RWPE2 (cell line): ENCODE results near the gene CEP164.

Experiments
- ATAC-seq: fragments of 200-7000 bp; cut with Tn5 transposase; 3 replicates; pipeline ENCODE4 v1.9.1; 2021; ENCODE audit warnings: low read depth
- DNase-seq: peaks from one replicate; pipeline ENCODE4 v3.0.0-alpha.2; 2020; ENCODE audit warnings: low spot score
- H3K27ac ChIP-seq: fragments of 450-650 bp; 2 replicates; pipeline ENCODE4 v1.5.1; 2017; ENCODE audit warnings: mild to moderate bottlenecking; ENCODE audit not compliant: poor library complexity, severe bottlenecking
- H3K27me3 ChIP-seq: fragments of 250-450 bp; sonication (Bioruptor Pico); 2 replicates; pipeline ENCODE4 v1.5.1; 2021; ENCODE audit warnings: mild to moderate bottlenecking, moderate library complexity; ENCODE audit not compliant: insufficient read depth, poor library complexity, severe bottlenecking
- H3K36me3 ChIP-seq: fragments of 250-450 bp; sonication (Bioruptor Pico); 2 replicates; pipeline ENCODE4 v1.5.1; 2020; ENCODE audit warnings: low read depth, mild to moderate bottlenecking, moderate library complexity
- H3K4me1 ChIP-seq: fragments of 250-450 bp; sonication (Bioruptor Pico); 2 replicates; pipeline ENCODE4 v1.5.1; 2021; ENCODE audit warnings: mild to moderate bottlenecking, moderate library complexity; ENCODE audit not compliant: insufficient read depth, poor library complexity, severe bottlenecking
- H3K4me3 ChIP-seq: fragments of 250-450 bp; sonication (Bioruptor Pico); 2 replicates; pipeline ENCODE4 v1.5.1; 2021; ENCODE audit warnings: mild to moderate bottlenecking, moderate library complexity; ENCODE audit not compliant: severe bottlenecking
- H3K9me3 ChIP-seq: fragments of 250-450 bp; sonication (Bioruptor Pico); 2 replicates; pipeline ENCODE4 v1.5.1; 2021; ENCODE audit warnings: mild to moderate bottlenecking, moderate library complexity; ENCODE audit not compliant: severe bottlenecking
- CTCF ChIP-seq: fragments of 450-650 bp; IDR thresholded peaks from one replicate; pipeline ENCODE4 v1.5.1; 2017; ENCODE audit warnings: mild to moderate bottlenecking, moderate library complexity; ENCODE audit not compliant: poor library complexity, severe bottlenecking

The CEP164 gene

DNA sequence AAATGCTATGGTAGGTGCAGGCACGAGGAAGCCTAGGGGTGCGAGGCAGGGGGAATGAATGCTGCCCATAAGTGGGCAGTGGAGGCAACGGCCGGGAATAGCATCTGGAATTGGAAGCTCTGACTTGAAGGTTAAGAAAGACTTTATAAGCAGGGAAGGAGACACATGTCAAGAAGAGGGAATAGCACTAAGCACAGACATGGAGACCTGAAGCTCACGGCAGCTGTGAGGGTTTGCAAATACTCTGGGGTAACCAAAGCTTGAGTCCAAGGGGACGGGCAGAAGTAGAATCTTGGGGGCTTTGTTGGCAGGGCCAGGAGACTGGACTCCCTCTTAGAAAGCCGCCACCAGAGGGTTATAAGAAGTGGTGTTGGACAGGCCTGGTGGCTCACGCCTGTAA, 112.6 kb downstream of the CEP164 start:
- no peaks in the 10 kb centered on the region for H3K36me3 ChIP-seq
- peaks cover 39% of the 10 kb centered on the region for H3K27me3 ChIP-seq
- H3K9me3 ChIP-seq: no peaks in the 10 kb centered on the region
- ATAC-seq: no peak
- DNase-seq: no peak
- H3K4me1 ChIP-seq: no peaks in the 10 kb centered on the region
- H3K27ac ChIP-seq: no peak overlapping the region
- no peak for TF ChIP-seq CTCF
- H3K4me3 ChIP-seq: no peak overlapping the region

- peaks cover 40% of the 10 kb centered on the region for H3K27me3 ChIP-seq
- no peak for ATAC-seq
Observed at GRCh38 chr11:117441146-117441975, 113.7 kb downstream of the CEP164 start.

DNA sequence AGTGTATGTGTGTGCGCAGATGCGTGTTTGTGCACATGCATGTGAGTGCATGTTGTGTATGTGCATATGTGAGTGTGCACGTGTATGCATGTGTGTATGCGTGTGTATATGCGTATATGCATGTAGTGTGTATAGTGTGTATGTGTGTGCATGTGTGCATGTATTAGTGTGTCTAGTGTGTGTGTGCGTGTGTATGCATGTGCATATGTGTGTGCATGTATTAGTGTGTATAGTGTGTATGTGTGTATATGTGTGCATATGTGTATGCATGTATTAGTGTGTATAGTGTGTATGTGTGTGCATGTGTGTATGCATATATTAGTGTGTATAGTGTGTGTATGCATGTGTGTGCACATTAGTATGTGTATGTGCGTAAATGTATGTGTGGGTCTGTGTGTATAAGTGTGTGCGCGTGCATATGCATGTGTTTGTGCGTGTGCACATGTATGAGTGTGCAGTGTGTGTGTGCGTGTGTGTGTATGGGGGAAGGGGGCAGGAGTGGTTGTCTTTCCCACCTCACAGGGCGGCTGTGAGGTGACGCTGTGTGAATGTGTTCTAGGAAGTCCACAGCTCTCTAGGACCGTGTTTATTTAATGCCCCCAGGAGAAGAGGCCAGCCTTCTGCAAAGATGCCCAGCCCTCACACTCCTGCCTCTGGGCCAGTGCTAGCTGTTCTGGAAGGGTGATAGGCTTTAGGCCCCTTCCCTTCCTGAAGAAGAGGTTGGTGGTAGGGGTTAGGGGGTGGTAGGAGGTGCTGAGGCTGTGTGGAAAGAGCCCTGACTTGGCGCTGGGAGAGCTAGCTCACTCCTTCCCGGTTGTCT, 114.6 kb downstream of the CEP164 start:
- ATAC-seq: no peak
- no peak overlapping the region for H3K4me3 ChIP-seq
- H3K27me3 ChIP-seq: peaks cover 46% of the 10 kb centered on the region

More at GRCh38 chr11:117441146-117441975, 113.7 kb downstream of the CEP164 start:
- H3K9me3 ChIP-seq: no peaks in the 10 kb centered on the region
- H3K4me1 ChIP-seq: no peaks in the 10 kb centered on the region
- H3K4me3 ChIP-seq: no peak overlapping the region
- no peak for DNase-seq
- TF ChIP-seq CTCF: no peak
- H3K36me3 ChIP-seq: no peaks in the 10 kb centered on the region
- no peak overlapping the region for H3K27ac ChIP-seq

DNA sequence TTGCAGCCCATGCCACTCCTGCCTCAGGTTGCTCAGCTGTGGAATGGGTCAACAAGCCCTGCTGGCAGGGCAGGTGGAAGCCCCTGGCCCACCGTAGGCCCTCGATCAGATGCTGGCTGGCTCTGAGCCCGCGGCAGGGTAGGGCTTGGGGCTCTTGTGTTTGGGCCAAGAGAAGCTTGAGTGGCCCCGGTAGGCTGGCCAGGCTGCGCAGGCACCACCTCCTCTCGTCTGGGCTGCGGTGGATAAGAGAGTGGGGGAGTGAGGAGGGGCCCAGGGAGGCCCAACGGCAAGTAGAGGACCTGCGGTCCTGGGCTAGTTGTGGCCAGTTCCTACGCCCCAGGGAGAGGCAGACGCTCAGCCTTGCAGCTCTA, 115.2 kb downstream of the CEP164 start:
- ATAC-seq: no peak

More for the DNA sequence above, 114.6 kb downstream of the CEP164 start:
- DNase-seq: no peak
- no peaks in the 10 kb centered on the region for H3K36me3 ChIP-seq
- H3K9me3 ChIP-seq: no peaks in the 10 kb centered on the region
- H3K27ac ChIP-seq: no peak overlapping the region
- no peaks in the 10 kb centered on the region for H3K4me1 ChIP-seq
- TF ChIP-seq CTCF: no peak

More for the DNA sequence above, 115.2 kb downstream of the CEP164 start:
- H3K27ac ChIP-seq: no peak overlapping the region
- no peak for TF ChIP-seq CTCF
- H3K4me3 ChIP-seq: no peak overlapping the region
- H3K27me3 ChIP-seq: peaks cover 47% of the 10 kb centered on the region
- no peak for DNase-seq
- H3K36me3 ChIP-seq: no peaks in the 10 kb centered on the region
- no peaks in the 10 kb centered on the region for H3K4me1 ChIP-seq
- H3K9me3 ChIP-seq: no peaks in the 10 kb centered on the region
